GM23338 (cell line): ENCODE measurements around the gene MAPK12. TPM values are rescaled to one million over a fixed set of nuclear protein-coding genes. Genes with fewer than 3 reads are reported as not detected.

ENCODE experiments used
- ATAC-seq: fragments of 200-7000 bp; cut with Tn5 transposase; 3 replicates; pipeline ENCODE4 v1.9.1; 2020
- DNase-seq: peaks from one replicate; pipeline ENCODE4 v3.0.0-alpha.2; 2015; ENCODE audit warnings: low spot score
- H2AFZ ChIP-seq: fragments of 200-600 bp; sonication (generic); 2 replicates; pipeline ENCODE4 v1.8.0; 2016; ENCODE audit warnings: antibody characterized with exemption, mild to moderate bottlenecking, moderate library complexity
- H3F3A ChIP-seq: fragments of 200-600 bp; sonication (generic); replicated peaks from 2 replicates; pipeline ENCODE4 v1.8.0; 2017; ENCODE audit warnings: antibody characterized with exemption, mixed run types, low read depth
- H3K27ac ChIP-seq: fragments of 200-600 bp; sonication (generic); 2 replicates; pipeline ENCODE4 v1.6.1; 2016; ENCODE audit warnings: low read depth
- H3K27me3 ChIP-seq: fragments of 200-600 bp; sonication (generic); 2 replicates; pipeline ENCODE4 v1.8.0; 2016; ENCODE audit warnings: mild to moderate bottlenecking, mixed run types, moderate library complexity; ENCODE audit not compliant: insufficient read depth
- H3K36me3 ChIP-seq: fragments of 200-600 bp; sonication (generic); 2 replicates; pipeline ENCODE4 v1.8.0; 2016; ENCODE audit warnings: mild to moderate bottlenecking; ENCODE audit not compliant: insufficient read depth
- H3K4me1 ChIP-seq: fragments of 200-600 bp; sonication (generic); 2 replicates; pipeline ENCODE4 v1.8.0; 2016; ENCODE audit warnings: mild to moderate bottlenecking, moderate library complexity; ENCODE audit not compliant: insufficient read depth
- H3K4me2 ChIP-seq: fragments of 200-600 bp; sonication (generic); 2 replicates; pipeline ENCODE4 v1.7.1; 2017; ENCODE audit warnings: mixed run types
- H3K4me3 ChIP-seq: fragments of 200-600 bp; sonication (generic); 2 replicates; pipeline ENCODE4 v1.6.1; 2016; ENCODE audit warnings: mixed run types
- H3K79me2 ChIP-seq: fragments of 200-600 bp; sonication (generic); replicated peaks from 2 replicates; pipeline ENCODE4 v1.8.0; 2017; ENCODE audit warnings: mild to moderate bottlenecking; ENCODE audit not compliant: insufficient read depth
- H3K9me2 ChIP-seq: fragments of 200-600 bp; sonication (generic); 2 replicates; pipeline ENCODE4 v1.8.0; 2017; ENCODE audit not compliant: insufficient read depth
- H4K20me1 ChIP-seq: fragments of 200-600 bp; sonication (generic); replicated peaks from 2 replicates; pipeline ENCODE4 v1.8.0; 2017; ENCODE audit warnings: mild to moderate bottlenecking; ENCODE audit not compliant: insufficient read depth
- H3K27ac Mint-ChIP-seq: 2 replicates; pipeline ENCODE4 v1.8.0; 2020; ENCODE audit warnings: inconsistent platforms, mild to moderate bottlenecking, moderate library complexity, mixed read lengths
- H3K27me3 Mint-ChIP-seq: 3 replicates; pipeline ENCODE4 v1.8.0; 2022; ENCODE audit warnings: low read depth, mild to moderate bottlenecking, moderate library complexity, mixed read lengths, inconsistent platforms; ENCODE audit not compliant: insufficient read depth, poor library complexity
- H3K36me3 Mint-ChIP-seq: 3 replicates; pipeline ENCODE4 v1.8.0; 2021; ENCODE audit warnings: low read depth, mild to moderate bottlenecking, inconsistent platforms, moderate library complexity, mixed read lengths
- H3K4me1 Mint-ChIP-seq: 3 replicates; pipeline ENCODE4 v1.8.0; 2020; ENCODE audit warnings: mild to moderate bottlenecking, inconsistent platforms, mixed read lengths
- H3K4me3 Mint-ChIP-seq: 3 replicates; pipeline ENCODE4 v1.8.0; 2021; ENCODE audit warnings: moderate library complexity, mild to moderate bottlenecking, inconsistent platforms, mixed read lengths
- H3K9me3 Mint-ChIP-seq: 3 replicates; pipeline ENCODE4 v1.8.0; 2020; ENCODE audit warnings: moderate library complexity, mild to moderate bottlenecking, inconsistent platforms, mixed read lengths
- EZH2phosphoT487 ChIP-seq: fragments of 200-600 bp; sonication (generic); IDR thresholded peaks from one replicate; pipeline ENCODE4 v1.8.1; 2018; ENCODE audit warnings: antibody characterized with exemption; ENCODE audit not compliant: unreplicated experiment
- ZNF331 ChIP-seq: fragments of 250-450 bp; sonication (Bioruptor Pico); IDR thresholded peaks from 2 replicates; pipeline ENCODE4 v1.5.0; 2020; ENCODE audit warnings: low read depth, mild to moderate bottlenecking, moderate library complexity
- ZNF462 ChIP-seq: fragments of 250-450 bp; sonication (Bioruptor Pico); IDR thresholded peaks from 2 replicates; pipeline ENCODE4 v1.5.0; 2020; ENCODE audit warnings: mild to moderate bottlenecking, moderate library complexity
- polyA plus RNA-seq: library from polyadenylated mRNA; unstranded; fragments of >200 nt; fragmentation: Nextera tagmentation; extraction: Ambion mirVana; gene quantifications from 2 replicates; pipeline ENCODE4 v1.2.1, GENCODE V29; 2016
- total RNA-seq: library from RNA; depleted of rRNA; stranded (reverse); fragments of >200 nt; shearing (Covaris generic); gene quantifications from 2 replicates; pipeline ENCODE4 v1.2.3, GENCODE V29; 2014
- TF ChIP-seq, protein P1 (sequence below), 2 experiments: fragments of 200-600 bp in 1 of 2; sonication (generic) in 1 of 2; conservative IDR thresholded peaks; 2 replicates each; pipeline versions ENCODE4 v1.5.1 to v1.6.1; 2016 to 2017; ENCODE audit warnings: antibody characterized with exemption in 2 of 2, low read depth in 2 of 2, mild to moderate bottlenecking in 2 of 2, moderate library complexity in 1 of 2

MAPK12 gene
- total and polyA plus RNA-seq, 2 experiments from 2014 or later = 10.4 to 26.1 TPM

DNA sequence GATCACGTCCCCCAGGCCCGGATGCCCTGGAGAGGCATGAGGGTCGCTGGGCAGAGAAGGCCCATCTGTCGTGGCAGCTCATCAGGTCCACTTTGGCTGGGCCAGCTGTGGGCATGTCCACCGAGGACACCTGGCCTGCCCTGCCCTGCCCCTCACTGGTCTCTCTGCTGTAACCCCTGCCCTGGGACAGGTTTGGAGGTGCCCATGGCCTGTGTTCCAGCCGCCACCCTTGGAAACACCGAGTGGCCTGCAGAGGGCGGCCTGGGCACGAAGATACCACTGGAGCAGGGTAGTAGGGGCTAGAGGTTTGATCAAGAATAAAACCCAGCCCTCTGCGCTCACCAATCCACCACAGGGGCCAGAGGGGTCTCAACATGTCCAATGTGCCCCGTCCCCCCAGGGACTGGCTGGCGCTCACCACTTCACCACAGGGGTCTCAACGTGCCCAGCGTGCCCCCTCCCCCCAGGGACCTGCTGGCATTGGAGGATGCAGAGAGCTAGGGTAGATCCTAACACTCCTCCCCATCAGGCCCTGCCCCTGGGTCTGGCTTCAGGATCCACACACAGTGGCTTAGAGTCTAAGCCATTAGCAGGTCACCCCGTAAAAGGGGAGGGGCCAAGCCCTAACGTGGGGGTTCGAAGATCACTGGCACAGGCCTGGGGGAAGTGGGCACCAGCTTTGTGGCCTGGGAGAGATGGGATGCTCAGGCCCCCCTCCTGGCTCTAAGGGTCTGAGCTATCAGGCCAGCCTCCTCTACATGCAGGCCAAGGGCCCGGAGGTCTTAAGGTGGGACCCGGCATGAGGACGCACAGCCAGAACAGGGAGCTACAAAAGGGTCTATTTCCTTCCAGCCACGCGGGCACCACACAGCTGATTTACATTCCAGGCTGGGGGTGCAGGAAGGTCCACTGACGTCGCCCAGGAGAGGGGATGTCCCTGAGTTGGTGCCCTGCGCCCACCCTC, 9.1 kb downstream of the MAPK12 start:
- peaks cover 7% of the 10 kb centered on the region for H3K4me1 Mint-ChIP-seq

More for the DNA sequence above, 9.1 kb downstream of the MAPK12 start:
- H3K9me3 Mint-ChIP-seq = no peaks in the 10 kb centered on the region
- no peaks in the 10 kb centered on the region for H3K4me1 ChIP-seq
- peak overlapping the region; percentile 96 for H3K4me2 ChIP-seq
- no peaks in the 10 kb centered on the region for H3K9me2 ChIP-seq
- H3F3A ChIP-seq = peaks cover 4% of the 10 kb centered on the region; the same call in 1 of the 2 replicates
- H3K4me3 Mint-ChIP-seq = peak overlapping the region; percentile 64; the same call in 2 of the 3 replicates
- peak overlapping the region; percentile 72; the same call in 1 of the 2 replicates for H2AFZ ChIP-seq
- H3K4me3 ChIP-seq = peak overlapping the region; percentile 86
- H3K27ac ChIP-seq = no peak overlapping the region
- no peak for TF ChIP-seq EZH2phosphoT487
- TF ChIP-seq, protein P1, sequence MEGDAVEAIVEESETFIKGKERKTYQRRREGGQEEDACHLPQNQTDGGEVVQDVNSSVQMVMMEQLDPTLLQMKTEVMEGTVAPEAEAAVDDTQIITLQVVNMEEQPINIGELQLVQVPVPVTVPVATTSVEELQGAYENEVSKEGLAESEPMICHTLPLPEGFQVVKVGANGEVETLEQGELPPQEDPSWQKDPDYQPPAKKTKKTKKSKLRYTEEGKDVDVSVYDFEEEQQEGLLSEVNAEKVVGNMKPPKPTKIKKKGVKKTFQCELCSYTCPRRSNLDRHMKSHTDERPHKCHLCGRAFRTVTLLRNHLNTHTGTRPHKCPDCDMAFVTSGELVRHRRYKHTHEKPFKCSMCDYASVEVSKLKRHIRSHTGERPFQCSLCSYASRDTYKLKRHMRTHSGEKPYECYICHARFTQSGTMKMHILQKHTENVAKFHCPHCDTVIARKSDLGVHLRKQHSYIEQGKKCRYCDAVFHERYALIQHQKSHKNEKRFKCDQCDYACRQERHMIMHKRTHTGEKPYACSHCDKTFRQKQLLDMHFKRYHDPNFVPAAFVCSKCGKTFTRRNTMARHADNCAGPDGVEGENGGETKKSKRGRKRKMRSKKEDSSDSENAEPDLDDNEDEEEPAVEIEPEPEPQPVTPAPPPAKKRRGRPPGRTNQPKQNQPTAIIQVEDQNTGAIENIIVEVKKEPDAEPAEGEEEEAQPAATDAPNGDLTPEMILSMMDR (conservative IDR thresholded peaks at IDR 0.05; ENCODE audit: low read depth in 2 of 2) = peak; percentile 68 to 86
- TF ChIP-seq ZNF462 (CRISPR knock-in tag) = no peak
- TF ChIP-seq ZNF331 = no peak
- DNase-seq (peak; percentile 87), ATAC-seq (peak; percentile 72)
- no peak overlapping the region for H3K27ac Mint-ChIP-seq
- peaks cover 7% of the 10 kb centered on the region for H3K27me3 Mint-ChIP-seq
- no peaks in the 10 kb centered on the region for H3K27me3 ChIP-seq
- H3K36me3 Mint-ChIP-seq = peaks cover 1% of the 10 kb centered on the region; the same call in 2 of the 3 replicates
- H4K20me1 ChIP-seq = peaks cover 3% of the 10 kb centered on the region; the same call in 1 of the 2 replicates
- no peaks in the 10 kb centered on the region for H3K36me3 ChIP-seq
- no peaks in the 10 kb centered on the region for H3K79me2 ChIP-seq
